SK-N-MC (cell line): ENCODE results near the gene PLXDC2.

Source experiments
- EZH2 ChIP-seq: fragments of 200-600 bp; sonication (generic); IDR thresholded peaks from one replicate; pipeline ENCODE4 v1.6.1; 2017; ENCODE audit warnings: antibody characterized with exemption
- POLR2AphosphoS5 ChIP-seq: IDR thresholded peaks from 2 replicates; pipeline ENCODE4 v1.6.1; 2012; ENCODE audit warnings: mild to moderate bottlenecking, low read depth, low read length, borderline replicate concordance

GRCh38 chr10:19913987-19914386 is 97.8 kb downstream of the PLXDC2 start:
- no peak for TF ChIP-seq EZH2
- no peak for TF ChIP-seq POLR2AphosphoS5
